Skin of body (tissue), 2 donors: ENCODE data around the gene ARL4D. TPM values are rescaled to one million over a fixed set of nuclear protein-coding genes. Genes with fewer than 3 reads are reported as not detected.
"Not testable (repeated sequence)": the region's sequence is repeated elsewhere in the genome, so short reads cannot be mapped to it uniquely, and the experiment has no call there.

Source experiments
- DNase-seq: peaks from one replicate; lab custom pipeline; 2025; lab: John Stamatoyannopoulos, UW
- total RNA-seq: library from RNA; depleted of rRNA; stranded (reverse); fragments of >200 nt; gene quantifications from one replicate; pipeline ENCODE4 v1.2.3, GENCODE V29; 2014

Gene ARL4D
- total RNA-seq, 1 donor from 2014 or later: 16.4 TPM

GRCh38 chr17:43393944-43394482, 4.8 kb upstream of the ARL4D start:
- peak; percentile 88 for DNase-seq

GRCh38 chr17:43394696-43395095, 4.1 kb upstream of the ARL4D start:
- DNase-seq: not testable (repeated sequence)

GRCh38 chr17:43395165-43395564, 3.6 kb upstream of the ARL4D start:
- no peak for DNase-seq

- no peak for DNase-seq
Measured at GRCh38 chr17:43396491-43397060, 2.2 kb upstream of the ARL4D start.

DNA sequence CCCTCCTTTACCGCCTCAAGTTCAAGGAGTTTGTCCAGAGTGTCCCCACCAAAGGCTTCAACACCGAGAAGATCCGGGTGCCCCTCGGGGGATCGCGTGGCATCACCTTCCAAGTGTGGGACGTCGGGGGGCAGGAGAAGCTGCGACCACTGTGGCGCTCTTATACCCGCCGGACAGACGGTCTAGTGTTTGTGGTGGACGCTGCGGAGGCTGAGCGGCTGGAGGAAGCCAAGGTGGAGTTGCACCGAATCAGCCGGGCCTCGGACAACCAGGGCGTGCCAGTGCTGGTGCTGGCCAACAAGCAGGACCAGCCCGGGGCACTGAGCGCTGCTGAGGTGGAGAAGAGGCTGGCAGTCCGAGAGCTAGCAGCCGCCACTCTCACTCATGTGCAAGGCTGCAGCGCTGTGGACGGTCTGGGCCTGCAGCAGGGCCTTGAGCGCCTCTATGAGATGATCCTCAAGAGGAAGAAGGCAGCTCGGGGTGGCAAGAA, 1.1 kb downstream of the ARL4D start:
- DNase-seq: no peak

GRCh38 chr17:43400943-43401717, 2.3 kb downstream of the ARL4D start:
- DNase-seq: no peak

DNA sequence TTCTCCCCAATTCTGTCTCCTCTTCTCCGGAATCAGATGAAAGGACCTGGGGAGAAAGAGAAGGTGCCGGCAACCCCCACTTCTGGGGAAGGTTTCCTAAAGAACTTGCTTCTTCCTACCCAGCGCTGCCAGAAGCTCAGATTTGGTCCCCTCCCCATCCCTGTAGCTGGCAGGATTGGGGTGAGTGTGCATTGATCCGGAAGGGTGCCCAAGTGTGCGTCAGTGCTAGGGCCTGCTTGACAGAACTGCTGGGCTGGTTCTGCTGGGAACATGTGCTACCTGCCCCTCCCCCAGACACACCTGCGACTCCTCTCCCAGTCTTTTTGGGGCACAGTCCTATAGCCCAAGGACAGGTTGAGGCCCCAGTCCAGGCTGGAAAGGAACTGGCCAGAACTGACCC, 3.3 kb downstream of the ARL4D start:
- DNase-seq: no peak

- DNase-seq: no peak
Measured at GRCh38 chr17:43402567-43402966, 3.8 kb downstream of the ARL4D start.

DNA sequence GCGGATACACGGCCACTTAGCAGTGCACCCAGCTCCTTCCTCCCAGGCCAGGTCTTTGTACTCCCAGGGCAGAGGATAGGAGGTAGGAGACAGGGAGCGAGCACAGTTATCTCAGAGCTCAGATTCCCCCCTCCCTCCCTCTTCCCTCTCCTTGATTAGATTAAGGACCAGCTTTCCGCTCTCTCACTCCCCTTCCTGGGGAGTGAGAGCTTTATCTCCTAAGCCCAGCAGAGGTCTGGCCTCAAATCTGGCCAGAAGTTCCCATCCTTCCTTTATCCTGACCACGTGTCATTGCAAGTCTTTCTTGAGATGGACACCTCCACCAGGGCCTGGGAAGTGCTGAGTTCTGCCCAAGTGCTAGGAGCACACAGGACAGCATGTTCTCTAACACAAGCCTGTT, 5.1 kb downstream of the ARL4D start:
- DNase-seq: no peak

- no peak for DNase-seq
Measured at GRCh38 chr17:43405861-43406260, 7.1 kb downstream of the ARL4D start.

GRCh38 chr17:43406676-43407645, 8.2 kb downstream of the ARL4D start:
- no peak for DNase-seq

DNA sequence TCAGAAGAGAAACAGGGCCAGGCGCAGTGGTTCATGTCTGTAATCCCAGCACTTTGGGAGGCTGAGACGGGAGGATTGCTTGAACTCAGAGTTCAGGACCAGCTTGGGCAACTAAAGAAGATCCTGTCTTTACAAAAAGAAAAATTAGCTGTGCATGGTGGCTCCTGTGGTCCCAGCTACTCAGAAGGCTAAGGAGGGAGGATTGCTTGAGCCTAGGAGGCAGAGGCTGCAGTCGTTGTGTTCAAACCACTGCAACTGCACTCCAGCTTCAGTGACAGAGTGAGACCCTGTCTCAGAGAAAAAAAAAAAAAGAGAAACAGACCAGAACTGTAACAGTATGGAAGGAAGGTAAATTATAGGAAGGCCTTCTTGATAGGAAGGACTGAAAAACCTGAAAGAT, 10.3 kb downstream of the ARL4D start:
- no peak for DNase-seq

DNA sequence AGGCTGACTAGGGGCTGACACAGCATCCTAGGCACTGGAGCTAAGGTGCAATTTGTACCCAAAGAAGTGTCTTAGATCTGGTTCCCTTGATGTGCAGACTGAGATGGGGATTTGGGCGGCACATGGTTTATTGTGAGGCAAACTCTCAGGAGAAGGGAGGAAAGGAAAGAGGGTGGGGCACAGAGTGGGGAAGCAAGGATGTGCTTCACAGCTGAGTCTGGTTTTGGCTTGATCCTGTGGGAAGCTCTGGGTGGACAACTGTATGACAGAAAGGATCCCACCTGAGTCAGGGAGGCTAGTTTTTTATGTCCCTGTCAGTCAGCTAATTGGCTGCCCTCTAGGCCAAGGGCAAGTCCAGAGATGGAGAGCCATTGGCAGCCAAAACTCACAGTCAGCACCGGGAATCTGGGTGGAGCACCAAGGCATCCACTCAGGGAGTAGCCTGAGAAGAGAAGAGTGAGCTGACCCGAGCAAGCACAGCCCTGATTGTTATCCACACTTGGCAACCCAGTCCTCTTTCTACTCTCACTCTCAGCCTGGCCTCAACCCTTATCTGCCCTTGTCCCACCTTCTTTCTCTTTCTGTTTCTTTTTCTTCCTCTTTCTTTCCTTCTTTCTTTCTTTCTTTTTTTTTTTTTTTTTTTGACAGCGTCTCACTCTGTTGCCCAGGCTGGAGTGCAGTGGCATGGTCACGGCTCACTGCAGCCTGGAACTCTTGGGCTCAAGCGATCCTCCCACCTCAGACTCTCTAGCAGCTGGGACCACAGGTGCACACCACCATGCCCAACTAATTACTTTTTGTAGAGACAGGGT, 12.0 kb downstream of the ARL4D start:
- no peak for DNase-seq

- no peak for DNase-seq
Measured at GRCh38 chr17:43411369-43411677, 12.5 kb downstream of the ARL4D start.

DNA sequence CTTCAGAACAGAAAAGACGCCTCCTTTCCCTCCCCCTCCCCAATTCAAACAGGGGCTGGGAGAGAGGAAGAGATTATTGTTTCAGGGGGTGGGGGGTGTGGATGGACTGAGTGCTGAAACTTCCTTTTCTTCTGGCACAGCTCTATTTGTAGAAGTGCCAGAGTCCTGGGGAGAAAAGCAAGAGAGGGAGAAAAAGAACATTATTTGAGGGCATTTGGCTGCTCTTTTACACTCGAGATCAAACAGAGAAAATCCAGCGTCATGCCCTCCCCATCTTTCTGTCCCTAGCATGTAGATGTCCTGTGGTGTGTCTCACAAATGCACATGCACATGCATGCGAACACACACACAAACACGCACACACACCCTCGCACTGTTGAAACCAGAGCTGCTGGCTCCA, 13.0 kb downstream of the ARL4D start:
- DNase-seq: no peak

DNA sequence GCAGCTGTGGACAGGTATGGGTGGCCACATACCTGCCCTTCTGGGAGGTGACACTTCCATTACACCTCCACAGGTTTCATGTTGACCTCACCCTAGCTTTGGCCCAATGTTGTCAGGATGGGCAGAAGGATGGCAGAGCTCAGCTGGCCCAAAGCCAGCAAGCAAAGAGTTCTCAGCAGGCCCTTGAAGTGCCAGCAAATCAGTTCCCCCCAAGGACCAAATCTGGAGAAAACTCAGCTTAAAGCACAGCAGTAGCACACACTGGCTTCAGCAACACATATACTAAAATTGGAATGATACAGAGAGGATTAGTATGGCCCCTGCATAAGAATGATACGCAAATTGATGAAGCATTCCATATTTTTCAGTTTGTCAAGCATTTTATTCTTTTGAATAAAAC, 13.4 kb downstream of the ARL4D start:
- no peak for DNase-seq

GRCh38 chr17:43416998-43417890, 18.5 kb downstream of the ARL4D start:
- DNase-seq: peak; percentile 60

DNA sequence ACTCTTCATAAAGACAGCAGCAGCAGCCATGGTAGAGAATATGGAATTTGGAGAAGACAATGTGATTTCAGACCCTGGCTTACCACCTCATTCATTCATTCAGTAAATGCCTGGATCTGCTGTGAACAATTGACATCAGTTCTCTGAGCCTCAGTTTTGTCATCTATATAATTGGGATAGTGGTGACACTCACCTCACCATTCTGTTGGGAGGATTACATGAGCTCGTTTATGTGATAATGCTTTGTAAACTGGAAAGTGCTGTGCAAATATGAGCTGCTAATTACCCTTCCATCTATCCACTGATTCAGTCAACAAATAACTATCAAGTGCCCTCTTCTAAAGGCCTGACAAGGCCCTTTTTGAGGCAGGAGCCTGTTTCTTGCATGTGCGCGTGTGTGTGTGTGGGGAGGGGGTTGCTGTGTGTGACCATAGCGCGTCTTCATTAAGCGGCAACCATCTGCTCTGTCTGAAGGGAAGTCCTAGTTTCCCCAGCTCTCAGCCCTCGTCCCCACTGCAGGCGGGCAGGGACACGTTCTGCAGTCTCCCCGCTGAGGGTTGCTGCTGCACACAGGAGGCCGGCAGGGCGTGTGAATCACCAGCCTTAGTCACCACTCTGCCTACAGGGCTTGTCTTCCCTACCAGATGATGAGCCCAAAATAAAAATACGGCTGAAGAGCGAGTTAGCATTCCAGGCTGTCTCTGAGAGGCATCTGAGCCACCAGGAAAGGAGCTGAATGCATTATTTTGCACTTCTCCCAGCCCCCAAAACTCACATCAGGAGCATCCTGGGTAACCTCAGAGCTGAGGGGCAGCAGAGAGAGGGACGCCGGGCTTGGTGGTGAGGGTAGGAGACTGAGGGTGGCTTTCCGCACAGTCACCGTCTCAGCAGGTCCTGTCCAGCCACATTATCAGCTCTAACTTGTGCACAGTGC, 19.9 kb downstream of the ARL4D start:
- DNase-seq: no peak

DNA sequence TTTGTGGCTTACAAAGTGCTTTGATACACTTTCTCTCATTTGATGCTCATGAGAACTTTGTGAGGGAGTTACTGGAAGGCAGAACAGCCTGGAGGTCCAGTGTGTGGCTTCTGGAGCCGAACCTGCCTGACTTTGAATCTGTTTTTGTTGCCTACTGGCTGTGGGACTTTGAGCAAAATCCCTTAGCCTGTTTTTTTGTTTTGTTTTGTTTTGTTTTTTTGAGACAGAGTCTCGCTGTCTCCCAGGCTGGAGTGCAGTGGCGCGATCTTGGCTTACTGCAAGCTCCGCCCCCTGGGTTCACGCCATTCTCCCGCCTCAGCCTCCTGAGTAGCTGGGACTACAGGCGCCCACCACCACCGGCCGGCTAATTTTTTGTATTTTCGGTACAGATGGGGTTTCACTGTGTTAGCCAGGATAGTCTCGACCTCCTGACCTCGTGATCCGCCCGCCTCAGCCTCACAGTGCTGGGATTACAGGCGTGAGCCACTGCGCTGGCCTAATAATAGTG, 20.6 kb downstream of the ARL4D start:
- DNase-seq: not testable (repeated sequence)
